GM10847 (cell line): Measurements from ENCODE around the gene FXYD3.

Experiments used
- POLR2A ChIP-seq: IDR thresholded peaks from 2 replicates; pipeline ENCODE4 v1.6.1; 2011; ENCODE audit not compliant: insufficient read length; ENCODE audit errors: extremely low read depth

Gene FXYD3

DNA sequence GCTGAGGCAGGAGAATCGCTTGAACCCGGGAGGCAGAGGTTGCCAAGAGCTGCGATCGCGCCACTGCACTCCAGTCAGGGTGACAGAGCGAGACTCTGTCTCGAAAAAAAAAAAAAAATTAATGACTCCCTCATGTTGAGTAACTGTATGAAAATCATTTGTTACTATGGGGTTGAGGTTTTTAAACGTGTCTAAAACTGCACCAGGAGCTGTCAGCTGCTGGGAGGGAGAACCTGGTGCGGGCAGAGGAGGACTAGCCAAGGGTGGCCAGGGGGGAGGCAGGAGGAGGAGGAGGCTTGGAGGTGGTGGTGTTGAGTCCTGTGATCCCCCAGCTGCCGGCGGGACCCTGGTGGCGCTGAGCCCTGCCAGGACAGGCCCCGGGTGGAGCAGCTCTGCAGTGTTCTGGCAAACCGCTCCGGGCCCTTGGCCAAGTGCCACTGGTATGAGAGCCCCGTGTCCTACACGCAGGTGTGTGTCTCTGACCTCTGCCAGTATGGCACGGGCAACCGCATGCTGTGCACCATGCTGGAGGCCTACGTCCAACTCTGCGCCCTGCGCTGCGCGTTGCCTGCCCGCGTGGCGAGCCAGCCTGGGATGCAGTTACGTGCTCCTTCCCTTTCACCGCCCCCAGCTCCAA is 17.1 kb upstream of the FXYD3 start:
- TF ChIP-seq POLR2A, result no peak

DNA sequence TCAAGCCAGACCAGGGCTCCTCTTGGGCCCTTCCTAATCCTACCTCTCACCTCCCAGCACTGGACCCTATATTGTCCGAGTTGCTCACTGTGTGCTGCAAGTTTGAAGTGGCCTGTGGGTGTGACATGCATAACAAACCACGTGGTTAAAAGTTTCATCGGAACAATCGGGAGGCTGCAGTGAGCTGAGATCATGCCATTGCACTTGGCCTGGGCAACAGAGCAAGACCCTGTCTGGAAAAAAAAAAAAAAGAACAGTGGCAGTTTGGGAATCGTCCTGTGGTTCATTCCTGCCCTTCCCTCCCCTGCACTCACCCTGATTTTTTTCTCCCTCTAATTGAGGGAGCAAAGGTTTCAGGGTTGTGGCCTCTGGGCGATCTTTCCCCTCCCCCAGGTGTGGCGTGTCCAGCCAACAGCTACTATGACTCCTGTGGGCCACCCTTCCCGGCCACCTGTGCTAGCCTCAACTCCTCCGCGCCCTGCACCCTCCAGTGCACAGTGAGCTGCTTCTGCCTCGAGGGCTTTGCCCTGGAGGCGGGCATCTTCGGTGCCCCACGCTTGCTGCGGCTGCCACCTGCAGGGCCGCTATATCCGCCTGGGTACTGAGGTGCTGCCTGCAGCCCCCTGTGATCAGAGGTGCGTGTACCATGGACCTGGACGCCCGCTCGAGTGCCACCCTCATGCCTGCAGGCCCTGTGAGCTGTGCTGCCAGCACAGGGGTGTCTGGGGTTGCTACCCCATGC is 16.3 kb upstream of the FXYD3 start:
- no peak for TF ChIP-seq POLR2A

DNA sequence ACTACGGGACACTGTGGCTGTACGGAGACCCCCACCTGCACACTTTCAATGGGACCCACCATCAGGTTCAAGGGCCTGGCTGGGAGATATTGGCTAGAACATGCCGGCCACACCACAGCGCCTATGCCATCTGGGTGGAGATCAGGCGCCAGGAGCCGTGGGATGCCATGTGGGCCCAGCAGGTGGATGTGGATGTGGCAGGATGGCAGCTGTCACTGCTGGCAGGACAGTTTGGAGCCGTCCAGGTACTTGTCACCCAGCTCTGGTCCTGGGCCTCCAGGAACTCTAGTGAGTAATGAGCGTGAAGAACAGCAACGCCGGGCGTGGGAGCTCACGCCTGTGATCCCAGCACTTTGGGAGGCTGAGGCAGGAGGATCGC is 15.7 kb upstream of the FXYD3 start:
- TF ChIP-seq POLR2A, result no peak

DNA sequence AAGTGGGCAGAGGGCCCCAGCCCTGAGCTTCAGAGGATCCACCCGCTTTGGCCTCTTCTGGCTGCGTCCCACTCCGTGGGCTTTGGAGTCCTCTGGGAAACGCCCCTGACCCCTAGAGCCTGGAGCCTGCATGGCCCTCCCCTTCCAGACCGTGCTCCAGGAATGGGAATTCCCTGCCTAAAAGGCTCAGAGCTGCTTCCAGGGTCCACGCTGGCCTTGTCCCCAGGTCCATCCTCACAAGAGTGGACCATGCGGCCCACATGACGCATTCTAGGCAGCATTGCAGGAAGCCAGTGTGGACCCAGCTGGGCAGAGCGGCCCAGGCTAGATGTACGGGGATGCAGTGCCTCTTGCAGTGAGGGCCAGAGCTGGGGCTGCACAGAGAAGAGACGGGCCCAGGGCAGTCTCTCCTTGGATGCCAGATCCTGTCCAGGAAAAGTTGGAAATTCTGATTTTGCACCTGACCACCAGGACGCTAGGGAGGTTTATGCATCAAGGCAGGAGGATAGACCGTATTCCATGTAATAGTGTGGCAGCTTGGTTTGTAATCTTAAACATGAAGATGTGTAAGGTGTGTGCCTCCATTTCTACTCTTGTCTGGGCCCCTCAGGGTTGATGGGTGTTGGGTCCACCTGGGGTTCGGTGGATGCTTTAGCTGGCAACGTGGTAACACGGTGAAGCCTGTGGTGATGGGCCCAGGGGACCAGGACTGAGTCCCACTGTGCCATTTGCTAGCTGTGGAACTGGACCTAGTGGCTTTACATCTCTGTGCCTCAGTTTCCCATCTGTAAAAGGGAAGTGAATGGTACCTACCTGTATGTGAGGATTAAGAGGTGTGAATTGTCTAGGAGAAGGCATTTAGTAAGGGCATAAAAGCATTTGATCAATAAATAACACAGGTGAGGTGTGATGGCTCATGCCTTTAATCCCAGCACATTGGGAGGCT is 14.8 kb upstream of the FXYD3 start:
- no peak for TF ChIP-seq POLR2A

- no peak for TF ChIP-seq POLR2A
These were observed 11.3 kb upstream of the FXYD3 start for GRCh38 chr19:35104361-35104760.

DNA sequence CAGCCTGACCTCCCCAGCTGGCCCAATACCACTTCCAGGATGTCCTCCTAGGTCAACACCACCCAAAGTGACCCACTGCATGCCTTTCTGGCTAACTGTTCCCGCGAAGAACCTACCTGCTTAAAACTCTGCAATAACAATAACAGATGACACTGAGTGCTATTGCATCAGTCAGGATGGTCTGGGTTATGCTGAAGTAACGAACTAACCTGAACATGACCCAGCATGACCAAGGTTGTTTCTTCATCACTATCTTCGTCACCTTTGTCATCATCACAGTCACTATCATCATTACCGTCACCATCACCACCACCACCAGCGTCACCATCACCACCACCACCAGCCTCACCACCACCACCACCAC is 10.6 kb upstream of the FXYD3 start:
- no peak for TF ChIP-seq POLR2A

GRCh38 chr19:35105411-35106290 is 10.0 kb upstream of the FXYD3 start:
- no peak for TF ChIP-seq POLR2A

GRCh38 chr19:35106291-35106583 is 9.4 kb upstream of the FXYD3 start:
- TF ChIP-seq POLR2A, result no peak

GRCh38 chr19:35106898-35107541 is 8.6 kb upstream of the FXYD3 start:
- no peak for TF ChIP-seq POLR2A

DNA sequence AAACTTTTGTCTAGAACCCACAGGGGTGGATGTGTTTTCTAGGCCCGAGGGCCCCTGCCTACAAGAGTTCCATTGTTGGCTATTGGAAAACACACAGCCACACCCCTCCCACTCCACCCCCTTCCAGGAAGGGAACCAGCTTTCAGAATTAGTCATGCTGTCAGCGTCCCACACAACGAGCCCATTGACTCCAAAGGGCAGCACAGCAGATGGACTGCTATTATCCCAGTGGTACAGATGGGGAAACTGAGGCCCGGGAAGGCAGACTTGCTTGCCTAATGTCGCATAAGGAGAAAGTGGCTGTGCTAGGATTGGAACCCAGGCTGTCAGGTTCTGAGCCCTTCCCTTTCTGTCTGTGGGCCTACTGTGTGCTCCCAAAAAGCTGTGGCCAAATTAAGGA is 8.1 kb upstream of the FXYD3 start:
- TF ChIP-seq POLR2A, result no peak

DNA sequence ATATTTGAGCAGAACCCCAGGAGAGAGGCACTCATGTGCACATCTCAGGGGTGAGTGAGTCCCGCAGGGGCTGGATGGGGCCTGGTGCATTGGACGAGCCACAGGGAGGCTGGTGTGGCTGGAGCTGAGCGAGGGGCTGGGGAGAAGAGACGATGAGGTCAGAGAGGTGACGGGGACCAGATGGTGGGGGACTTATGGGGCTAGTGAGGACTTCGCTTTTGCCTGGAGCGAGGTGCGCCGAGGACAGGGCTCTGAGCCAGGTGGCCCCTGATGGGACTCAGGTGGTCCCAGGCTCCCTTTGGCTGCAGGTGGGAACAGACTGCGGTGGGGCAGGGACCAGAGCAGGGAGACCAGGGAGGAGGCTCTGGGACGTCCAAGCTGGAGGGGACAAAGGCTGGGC is 6.9 kb upstream of the FXYD3 start:
- no peak for TF ChIP-seq POLR2A

DNA sequence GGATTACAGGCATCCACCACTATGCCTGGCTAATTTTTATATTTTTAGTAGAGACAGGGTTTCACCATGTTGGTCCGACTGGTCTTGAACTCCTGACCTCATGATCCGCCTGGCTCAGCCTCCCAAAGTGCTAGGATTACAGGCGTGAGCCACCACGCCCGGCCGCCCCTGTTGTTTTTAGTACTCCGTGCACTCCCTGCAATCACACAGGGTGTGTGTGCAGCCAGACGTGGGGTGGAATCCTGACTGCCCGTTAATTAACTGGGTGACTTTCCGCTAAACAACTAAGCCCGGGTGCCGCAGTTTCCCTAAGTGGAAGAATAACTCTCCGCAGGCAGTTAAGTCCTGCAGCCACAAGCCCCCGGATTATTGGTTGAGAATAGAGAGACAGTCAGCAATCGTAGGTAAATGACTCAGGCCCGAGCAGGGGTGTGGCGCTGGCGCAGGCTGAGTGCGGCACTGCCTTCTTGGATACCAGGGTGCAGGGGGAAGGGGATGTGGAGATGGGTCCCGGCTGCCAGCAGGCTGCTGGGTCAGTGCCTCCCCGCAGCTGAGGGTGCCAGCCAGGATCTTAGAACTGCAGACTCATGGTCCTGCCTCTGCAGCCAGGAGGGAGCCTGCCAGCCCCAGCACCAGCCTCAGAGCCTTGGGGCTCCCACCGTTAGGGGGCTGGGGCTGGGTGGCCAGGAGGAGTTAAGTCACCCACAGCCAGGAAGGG is 6.1 kb upstream of the FXYD3 start:
- no peak for TF ChIP-seq POLR2A

GRCh38 chr19:35110974-35111373 is 4.6 kb upstream of the FXYD3 start:
- TF ChIP-seq POLR2A, result no peak

- TF ChIP-seq POLR2A, result no peak
These were observed 2.5 kb upstream of the FXYD3 start for GRCh38 chr19:35112995-35113688.
